GM18502 (cell line): Measurements from ENCODE around the gene FBXO36.
A peak's percentile ranks its signal among the peaks of the same experiment; 100 is the strongest.
"Not testable (repeated sequence)": the region's sequence is repeated elsewhere in the genome, so short reads cannot be mapped to it uniquely, and the experiment has no call there.

ENCODE experiments used
- ATAC-seq: cut with Tn5 transposase; IDR thresholded peaks from one replicate; pipeline ENCODE4 v1.9.1; 2021; ENCODE audit warnings: mild to moderate bottlenecking; ENCODE audit not compliant: unreplicated experiment, poor library complexity

The FBXO36 gene

GRCh38 chr2:229910147-229910831 lies 12.0 kb upstream of the FBXO36 start:
- ATAC-seq: peak; percentile 23

GRCh38 chr2:229910832-229911412 lies 11.4 kb upstream of the FBXO36 start:
- peak; percentile 77 for ATAC-seq

GRCh38 chr2:229914171-229914570 lies 8.1 kb upstream of the FBXO36 start:
- ATAC-seq: no peak

GRCh38 chr2:229917793-229918192 lies 4.5 kb upstream of the FBXO36 start:
- ATAC-seq: no peak

GRCh38 chr2:229920011-229920641 lies 2.2 kb upstream of the FBXO36 start:
- ATAC-seq: no peak

- ATAC-seq: peak; percentile 32
These were observed 1.0 kb upstream of the FBXO36 start for GRCh38 chr2:229921101-229921891.

- peak; percentile 70 for ATAC-seq
These were observed 333 bp upstream of the FBXO36 start, which contains the start of gene TRIP12 for GRCh38 chr2:229921892-229922448. Gene TRIP12 (minus strand): TSS chr2:229922009. CDS start chr2:229880079, 41,930 bp downstream.

- not testable (repeated sequence) for ATAC-seq
These were observed 2.2 kb downstream of the FBXO36 start for GRCh38 chr2:229924541-229924940.

- ATAC-seq: no peak
These were observed 2.9 kb downstream of the FBXO36 start for GRCh38 chr2:229925201-229925600.

- ATAC-seq: no peak
These were observed 5.6 kb downstream of the FBXO36 start for GRCh38 chr2:229927817-229928321.

- no peak for ATAC-seq
These were observed 8.4 kb downstream of the FBXO36 start for GRCh38 chr2:229930656-229931055.

GRCh38 chr2:229931241-229931640 lies 8.9 kb downstream of the FBXO36 start:
- no peak for ATAC-seq

- no peak for ATAC-seq
These were observed 15.2 kb downstream of the FBXO36 start for GRCh38 chr2:229937537-229937936.

GRCh38 chr2:229942671-229943070 lies 20.4 kb downstream of the FBXO36 start:
- ATAC-seq: no peak

- no peak for ATAC-seq
These were observed 20.9 kb downstream of the FBXO36 start for GRCh38 chr2:229943171-229943570.

GRCh38 chr2:229943770-229944449 lies 21.6 kb downstream of the FBXO36 start:
- no peak for ATAC-seq

- no peak for ATAC-seq
These were observed 23.7 kb downstream of the FBXO36 start for GRCh38 chr2:229945975-229946374.

- peak; percentile 82 for ATAC-seq
These were observed 25.2 kb downstream of the FBXO36 start for GRCh38 chr2:229947544-229947943.

- ATAC-seq: no peak
These were observed 30.0 kb downstream of the FBXO36 start for GRCh38 chr2:229952256-229952835.
